Lung (tissue), 12 donors: Measurements from ENCODE around the gene TMEM156. TPM values are rescaled to one million over a fixed set of nuclear protein-coding genes. Genes with fewer than 3 reads are reported as not detected.

Experiments
- ATAC-seq: fragments of 200-7000 bp; cut with Tn5 transposase; one replicate; pipeline ENCODE4 v1.9.1; 2020; ENCODE audit warnings: moderate number of reproducible peaks; ENCODE audit not compliant: insufficient read depth, low FRiP score
- DNase-seq, 3 donors: peaks; one replicate each; pipeline ENCODE4 v3.0.0-alpha.2; 2013 to 2017
- H3K27ac ChIP-seq, 2 donors: one replicate each; pipeline ENCODE4 v1.5.1; 2013; ENCODE audit warnings: mild to moderate bottlenecking in 2 of 2, moderate library complexity in 2 of 2, control low read depth in 1 of 2, inconsistent platforms in 1 of 2, low read depth in 1 of 2, low read length in 1 of 2
- H3K27me3 ChIP-seq, 3 donors: one replicate each; pipeline ENCODE4 v1.5.1; 2013; ENCODE audit warnings: low read length in 2 of 3; ENCODE audit not compliant: control insufficient read depth in 3 of 3, insufficient read depth in 3 of 3
- H3K36me3 ChIP-seq, 4 donors: one replicate each; pipeline ENCODE4 v1.5.1; 2013; ENCODE audit warnings: low read length in 4 of 4, mild to moderate bottlenecking in 1 of 4, moderate library complexity in 1 of 4; ENCODE audit not compliant: control insufficient read depth in 4 of 4, insufficient read depth in 4 of 4
- H3K4me1 ChIP-seq, 5 donors: one replicate each; pipeline ENCODE4 v1.5.1; 2013; ENCODE audit warnings: low read length in 5 of 5, mild to moderate bottlenecking in 2 of 5, moderate library complexity in 1 of 5; ENCODE audit not compliant: control insufficient read depth in 5 of 5, insufficient read depth in 5 of 5
- H3K4me3 ChIP-seq: one replicate; pipeline ENCODE4 v1.5.1; 2013; ENCODE audit warnings: mild to moderate bottlenecking, control low read depth, moderate library complexity
- H3K9ac ChIP-seq, 2 donors: one replicate each; pipeline ENCODE4 v1.5.1; 2013; ENCODE audit warnings: low read length in 2 of 2, control low read depth in 1 of 2; ENCODE audit not compliant: insufficient read depth in 1 of 2
- H3K9me3 ChIP-seq, 4 donors: one replicate each; pipeline ENCODE4 v1.5.1; 2013; ENCODE audit warnings: low read length in 3 of 4, mild to moderate bottlenecking in 1 of 4, moderate library complexity in 1 of 4; ENCODE audit not compliant: control insufficient read depth in 4 of 4, insufficient read depth in 3 of 4
- CTCF ChIP-seq: IDR thresholded peaks from 2 replicates; pipeline ENCODE4 v1.5.1; 2012; ENCODE audit warnings: mild to moderate bottlenecking; ENCODE audit errors: control extremely low read depth, extremely low read depth
- WGBS, 2 donors: extraction: QIAGEN DNeasy Blood & Tissue Kit; methylation state at CpG; one replicate each; pipeline ENCODE4 v1.1.7; 2013; 5-methylcytosine and 5-hydroxymethylcytosine counted together
- polyA plus RNA-seq, 2 donors: library from polyadenylated mRNA; stranded (reverse); fragments of 200-250 nt; gene quantifications; one replicate each; pipeline ENCODE4 v1.2.1, GENCODE V29; 2013
- total RNA-seq, 2 donors: library from RNA; depleted of rRNA in 1 of 2; stranded (reverse); fragments of >200 nt in 1 of 2; gene quantifications; one replicate each; pipeline ENCODE4 v1.2.1, GENCODE V29; 2014 to 2021
- donor health status: control.
- donor health status: control.
- donor health status: Bipolar disorder and iron deficiency.
- donor health status: healthy.
- donor health status: DM: yes; HTN: yes; CAD: no.

Gene TMEM156
- total and polyA plus RNA-seq, 4 donors = 0.95 to 3.5 (median 1.2) TPM

DNA sequence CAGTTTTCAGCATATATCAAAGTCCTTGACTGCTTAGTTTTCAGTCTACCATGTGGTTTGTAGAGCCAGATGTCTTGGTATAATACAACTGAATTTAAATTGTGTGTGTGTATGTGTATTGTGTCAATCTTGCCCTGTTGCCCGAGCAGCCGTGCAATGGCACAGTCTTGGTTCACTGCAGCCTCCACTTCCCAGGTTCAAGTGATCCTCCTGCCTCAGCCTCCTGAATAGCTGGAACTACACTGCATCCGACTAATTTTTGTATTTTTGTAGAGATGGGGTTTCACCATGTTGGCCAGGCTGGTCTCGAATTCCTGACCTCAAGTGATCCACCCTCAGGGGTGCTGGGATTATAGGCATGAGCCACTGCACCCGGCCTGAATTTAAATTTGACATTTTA is 23.8 kb upstream of the TMEM156 start:
- Histone ChIP-seq H3K9me3 (no peaks in the 10 kb centered on the region), H3K4me1 (peaks cover 0 to 6% (median 0%) of the 10 kb centered on the region in 5 donors), H3K36me3 (no peaks in the 10 kb centered on the region), H3K27me3 (no peaks in the 10 kb centered on the region), H3K4me3 (no peak overlapping the region), H3K27ac (no peak overlapping the region), H3K9ac (no peak overlapping the region)
- ATAC-seq = no peak
- no peak for TF ChIP-seq CTCF
- WGBS, 2 donors = 97 to 99% methylated on average over 5 of the region's 5 CpGs
- no peak for DNase-seq

DNA sequence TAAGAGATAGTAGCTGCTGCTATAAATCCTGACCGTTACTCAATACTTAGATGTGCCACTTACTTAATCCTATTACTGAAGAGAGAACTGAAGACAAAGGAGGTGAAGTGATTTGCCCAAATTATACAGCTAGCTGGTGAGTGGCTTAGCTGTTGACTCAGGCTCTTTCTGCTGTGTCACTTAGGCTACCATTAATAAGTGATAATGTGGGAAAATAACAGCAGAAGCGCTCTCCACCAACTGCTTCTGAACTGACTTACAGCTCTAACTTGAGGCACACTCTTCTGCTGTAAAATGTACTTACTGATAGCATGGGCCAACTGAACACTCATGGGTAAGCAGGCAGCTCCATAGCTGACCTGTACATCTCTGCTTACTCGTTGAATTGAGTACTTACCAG is 22.3 kb upstream of the TMEM156 start:
- WGBS, 2 donors = 75 to 81% methylated on average over 3 of the region's 3 CpGs
- DNase-seq (no peak), ATAC-seq (no peak)

DNA sequence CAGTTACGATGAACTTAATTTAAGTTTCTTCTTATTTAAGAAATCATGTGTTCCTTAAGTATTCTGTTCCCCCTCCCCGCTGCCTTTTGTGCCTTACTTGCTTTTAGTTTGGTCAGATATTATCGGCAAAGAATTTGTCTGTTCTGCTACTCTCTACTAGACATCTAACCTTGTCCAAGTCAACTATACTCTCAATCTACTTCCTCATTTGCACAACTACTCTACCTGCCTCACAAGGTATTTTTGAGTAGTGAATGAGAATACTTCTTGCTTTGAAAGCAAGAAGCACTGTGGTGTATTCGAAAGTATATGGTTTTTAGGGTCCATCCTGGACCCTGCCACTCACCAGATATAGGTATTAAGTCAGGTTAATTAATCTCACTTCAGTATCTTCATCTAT is 21.8 kb upstream of the TMEM156 start:
- Histone ChIP-seq H3K4me3 (no peak overlapping the region), H3K27me3 (no peaks in the 10 kb centered on the region), H3K36me3 (no peaks in the 10 kb centered on the region), H3K4me1 (peaks cover 0 to 6% (median 0%) of the 10 kb centered on the region in 5 donors), H3K27ac (no peak overlapping the region), H3K9ac (no peak overlapping the region), H3K9me3 (no peaks in the 10 kb centered on the region)
- DNase-seq (no peak), ATAC-seq (no peak)
- WGBS, 2 donors = 88 to 94% methylated on average over 4 of the region's 4 CpGs
- TF ChIP-seq CTCF = no peak

More for the DNA sequence above, 22.3 kb upstream of the TMEM156 start:
- no peak overlapping the region for H3K9ac ChIP-seq
- H3K4me1 ChIP-seq = peaks cover 0 to 6% (median 0%) of the 10 kb centered on the region in 5 donors
- H3K36me3 ChIP-seq = no peaks in the 10 kb centered on the region
- no peak overlapping the region for H3K27ac ChIP-seq
- H3K27me3 ChIP-seq = no peaks in the 10 kb centered on the region
- H3K9me3 ChIP-seq = no peaks in the 10 kb centered on the region
- H3K4me3 ChIP-seq = no peak overlapping the region
- TF ChIP-seq CTCF = no peak

DNA sequence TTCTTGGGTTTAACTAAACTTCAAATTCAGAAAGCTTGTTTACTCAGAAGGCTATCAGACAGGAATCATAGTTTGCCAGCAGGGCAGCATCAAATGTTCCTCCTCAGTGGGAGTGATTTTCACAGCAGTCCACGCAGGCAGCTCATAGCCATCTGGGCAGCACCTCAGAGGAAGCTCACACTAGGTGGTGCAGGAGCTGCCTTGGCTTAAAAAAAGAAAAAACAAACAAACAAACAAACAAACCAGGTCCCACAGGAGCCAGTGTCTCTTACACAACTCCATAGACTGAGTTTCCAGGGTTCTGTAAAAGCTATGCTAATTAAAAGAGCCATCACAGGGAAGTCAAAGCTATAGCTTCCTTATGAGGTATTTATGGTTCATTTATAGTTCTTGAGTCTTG is 19.3 kb upstream of the TMEM156 start:
- ATAC-seq (no peak), DNase-seq (no peak)
- H3K9me3 ChIP-seq = no peaks in the 10 kb centered on the region
- H3K36me3 ChIP-seq = no peaks in the 10 kb centered on the region
- H3K27ac ChIP-seq = no peak overlapping the region
- H3K4me1 ChIP-seq = peaks cover 0 to 11% (median 0%) of the 10 kb centered on the region in 5 donors
- no peaks in the 10 kb centered on the region for H3K27me3 ChIP-seq
- no peak overlapping the region for H3K4me3 ChIP-seq
- WGBS, 2 donors = 82 to 91% methylated on average over 1 of the region's 1 CpG
- no peak for TF ChIP-seq CTCF
- no peak overlapping the region for H3K9ac ChIP-seq
